ENCODE measurements around the gene MRPL37.

GRCh38 chr1:54153535-54154439 is 46.2 kb upstream of the MRPL37 start:
- TF ChIP-seq CTCF (optimal IDR thresholded peaks at IDR 0.05 in 1 of 3, IDR thresholded peaks at IDR 0.05 in 1 of 3, conservative IDR thresholded peaks at IDR 0.05 in 1 of 3; ENCODE audit: extremely low read depth in 1 of 3, insufficient read depth in 2 of 3, low read length in 3 of 3) (no peak), EZH2 (IDR thresholded peaks at IDR 0.05; ENCODE audit: low read length) (no peak)

Measured in keratinocyte (primary cell).